HG03469 (cell line): ENCODE measurements around the gene ZCCHC3.
"Not testable (repeated sequence)": the region's sequence is repeated elsewhere in the genome, so short reads cannot be mapped to it uniquely, and the experiment has no call there.

Experiments
- ATAC-seq: cut with Tn5 transposase; IDR thresholded peaks from one replicate; pipeline ENCODE4 v1.9.1; 2021; ENCODE audit warnings: mild to moderate bottlenecking, moderate library complexity, moderate number of reproducible peaks; ENCODE audit not compliant: unreplicated experiment

The ZCCHC3 gene, protein sequence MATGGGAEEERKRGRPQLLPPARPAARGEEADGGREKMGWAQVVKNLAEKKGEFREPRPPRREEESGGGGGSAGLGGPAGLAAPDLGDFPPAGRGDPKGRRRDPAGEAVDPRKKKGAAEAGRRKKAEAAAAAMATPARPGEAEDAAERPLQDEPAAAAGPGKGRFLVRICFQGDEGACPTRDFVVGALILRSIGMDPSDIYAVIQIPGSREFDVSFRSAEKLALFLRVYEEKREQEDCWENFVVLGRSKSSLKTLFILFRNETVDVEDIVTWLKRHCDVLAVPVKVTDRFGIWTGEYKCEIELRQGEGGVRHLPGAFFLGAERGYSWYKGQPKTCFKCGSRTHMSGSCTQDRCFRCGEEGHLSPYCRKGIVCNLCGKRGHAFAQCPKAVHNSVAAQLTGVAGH

DNA sequence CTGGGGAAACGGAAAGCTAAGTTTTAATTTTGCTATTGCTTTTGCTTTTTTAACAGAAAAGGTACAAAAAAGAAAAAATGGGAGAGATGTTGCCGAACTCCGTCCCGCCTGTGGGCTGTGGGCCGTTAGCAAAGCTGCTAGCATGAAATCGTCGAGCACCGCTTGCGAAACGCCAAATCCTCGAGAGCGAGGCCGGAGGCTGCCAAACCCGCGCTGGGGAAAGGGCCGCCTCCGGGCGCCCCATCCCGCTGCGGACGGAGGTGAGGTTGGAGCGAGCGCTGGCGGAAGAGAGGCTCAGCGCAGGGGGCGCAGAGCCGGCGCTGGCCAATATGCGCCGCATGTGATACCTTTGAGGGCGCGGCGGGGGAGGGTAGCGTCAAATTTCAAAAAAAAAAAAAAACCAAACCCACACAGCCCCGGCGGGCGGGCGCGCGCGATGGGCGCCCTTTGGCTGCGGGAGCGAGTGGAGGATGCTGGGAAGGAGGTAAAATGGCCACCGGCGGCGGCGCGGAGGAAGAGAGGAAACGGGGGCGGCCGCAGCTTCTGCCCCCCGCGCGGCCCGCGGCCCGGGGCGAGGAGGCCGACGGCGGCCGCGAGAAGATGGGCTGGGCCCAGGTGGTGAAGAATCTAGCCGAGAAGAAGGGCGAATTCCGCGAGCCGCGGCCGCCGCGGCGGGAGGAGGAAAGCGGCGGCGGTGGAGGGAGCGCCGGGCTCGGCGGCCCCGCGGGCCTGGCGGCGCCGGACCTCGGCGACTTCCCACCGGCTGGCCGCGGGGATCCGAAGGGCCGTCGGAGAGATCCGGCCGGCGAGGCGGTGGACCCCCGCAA is at the start of gene ZCCHC3:
Gene ZCCHC3, plus strand, starts transcription at position 473 of the 827 bp plus-strand sequence. Its CDS starts 17 bp downstream, at position 490.
- ATAC-seq, result peak; percentile 45

DNA sequence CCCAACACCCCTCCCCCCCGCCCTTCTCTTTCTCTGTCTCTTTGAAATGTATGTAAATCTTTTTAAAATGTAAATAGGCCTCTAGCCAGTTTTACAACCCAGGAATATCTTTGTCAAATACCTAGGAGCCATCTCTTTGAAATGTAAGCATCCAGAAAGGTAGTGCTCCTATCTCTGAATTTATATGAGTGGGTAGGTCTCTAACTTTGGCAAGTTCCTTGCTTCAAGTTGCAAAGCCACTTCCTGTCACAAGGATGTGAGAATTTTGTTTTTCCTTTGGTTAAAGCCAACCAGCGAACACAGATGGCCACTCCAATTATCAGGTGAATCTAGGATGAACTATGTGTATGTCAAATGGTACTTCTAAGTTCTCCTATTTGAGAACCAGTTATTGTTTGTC is 46.0 kb upstream of the ZCCHC3 start:
- no peak for ATAC-seq

DNA sequence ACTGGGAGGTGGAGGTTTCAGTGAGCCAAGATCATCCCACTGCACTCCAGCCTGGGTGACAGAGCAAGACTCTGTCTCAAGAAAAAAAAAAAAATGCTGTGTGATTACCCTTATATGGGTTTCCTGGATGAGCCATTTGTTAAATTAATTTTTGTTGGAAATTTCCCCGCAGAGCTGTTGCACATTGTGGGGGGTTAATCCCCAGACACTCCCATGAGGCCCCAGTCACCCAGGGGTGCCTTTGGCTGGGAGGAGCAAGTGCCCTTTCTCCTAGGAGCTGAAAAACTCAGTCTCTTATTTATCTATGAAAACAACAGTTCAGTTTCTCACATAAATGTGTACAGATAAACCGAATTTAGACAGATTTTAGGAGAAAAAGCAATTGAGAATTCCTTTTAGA is 44.6 kb upstream of the ZCCHC3 start:
- ATAC-seq, result no peak

DNA sequence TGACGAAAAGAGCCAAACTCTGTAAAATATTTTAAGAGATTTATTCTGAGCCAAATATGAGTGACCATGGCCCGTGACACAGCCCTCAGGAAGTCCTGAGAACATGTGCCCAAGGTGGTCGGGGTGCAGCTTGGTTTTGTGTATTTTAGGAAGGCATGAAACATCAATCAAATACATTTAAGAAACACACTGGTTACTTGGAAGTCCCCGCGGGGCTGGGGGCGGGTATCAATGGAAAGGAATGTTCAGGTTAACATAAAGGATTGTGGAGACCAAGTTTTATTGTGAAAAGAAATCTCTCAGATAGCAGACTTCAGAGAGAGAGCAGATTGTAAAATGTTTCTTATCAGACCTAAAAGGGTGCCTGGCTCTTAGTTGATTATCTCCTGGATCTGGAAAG is 43.9 kb upstream of the ZCCHC3 start:
- not testable (repeated sequence) for ATAC-seq

- ATAC-seq, result no peak
Measured at GRCh38 chr20:257419-257818, 40.0 kb upstream of the ZCCHC3 start, which contains the start of gene DEFB132. TSS of gene DEFB132 (plus strand) at chr20:257724. CDS start at chr20:257779, 55 bp downstream.

- ATAC-seq, result no peak
Measured at GRCh38 chr20:258269-258858, 39.0 kb upstream of the ZCCHC3 start.

DNA sequence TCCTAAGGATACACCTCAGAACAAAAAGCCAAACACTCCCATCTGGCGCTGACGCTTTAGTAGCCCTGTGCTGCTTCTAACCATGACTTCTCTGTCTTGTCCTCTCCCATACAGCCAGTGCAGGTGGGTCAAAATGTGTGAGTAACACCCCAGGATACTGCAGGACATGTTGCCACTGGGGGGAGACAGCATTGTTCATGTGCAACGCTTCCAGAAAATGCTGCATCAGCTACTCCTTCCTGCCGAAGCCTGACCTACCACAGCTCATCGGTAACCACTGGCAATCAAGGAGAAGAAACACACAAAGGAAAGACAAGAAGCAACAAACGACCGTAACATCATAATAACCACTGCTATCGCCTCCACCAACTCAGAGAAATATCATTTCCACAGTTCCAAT is 38.4 kb upstream of the ZCCHC3 start:
- no peak for ATAC-seq

GRCh38 chr20:259981-260380 is 37.4 kb upstream of the ZCCHC3 start:
- no peak for ATAC-seq

GRCh38 chr20:263701-264100 is 33.7 kb upstream of the ZCCHC3 start:
- ATAC-seq, result no peak

GRCh38 chr20:266596-267562 is 30.5 kb upstream of the ZCCHC3 start:
- ATAC-seq, result peak; percentile 33

- no peak for ATAC-seq
Measured at GRCh38 chr20:270517-270916, 26.9 kb upstream of the ZCCHC3 start.

- ATAC-seq, result no peak
Measured at GRCh38 chr20:271069-271468, 26.3 kb upstream of the ZCCHC3 start.

DNA sequence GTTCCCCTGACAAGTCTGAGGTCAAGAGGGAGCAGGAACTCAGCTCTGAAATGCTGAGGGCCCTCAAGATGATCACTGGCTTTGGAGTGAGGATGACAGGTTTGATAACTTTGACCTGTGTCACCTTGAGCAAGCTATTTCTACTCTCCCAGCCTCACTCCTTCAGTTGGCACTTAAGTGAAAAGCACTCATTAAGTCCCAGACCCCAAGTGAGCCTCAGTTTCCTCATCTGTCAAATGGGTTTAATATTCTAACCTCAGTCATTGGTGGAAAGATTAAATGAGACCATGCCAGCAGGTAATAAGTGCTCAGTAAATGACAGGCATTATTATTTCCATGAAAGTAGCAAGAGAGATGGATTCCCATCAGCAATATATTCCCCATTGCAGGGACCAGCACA is 25.8 kb upstream of the ZCCHC3 start:
- no peak for ATAC-seq

- no peak for ATAC-seq
Measured at GRCh38 chr20:272718-273117, 24.7 kb upstream of the ZCCHC3 start.

GRCh38 chr20:273884-274283 is 23.5 kb upstream of the ZCCHC3 start:
- ATAC-seq, result no peak

GRCh38 chr20:275791-276190 is 21.6 kb upstream of the ZCCHC3 start:
- ATAC-seq, result no peak

- no peak for ATAC-seq
Measured at GRCh38 chr20:276620-277495, 20.5 kb upstream of the ZCCHC3 start.

GRCh38 chr20:277496-277781 is 19.9 kb upstream of the ZCCHC3 start:
- no peak for ATAC-seq

GRCh38 chr20:278181-278580 is 19.2 kb upstream of the ZCCHC3 start:
- ATAC-seq, result no peak
